ENCODE data around the gene GPC6.
A peak's percentile ranks its signal among the peaks of the same experiment; 100 is the strongest.

The GPC6 gene

GRCh38 chr13:94061301-94061700 is 834.7 kb downstream of the GPC6 start:
- no peak overlapping the region for H2BK5ac ChIP-seq (ENCODE audit: low read depth, low read length, poor library complexity, severe bottlenecking)
- WGBS, result 60% methylated on average over 1 of the region's 1 CpG
- no peaks in the 10 kb centered on the region for H3K36me3 ChIP-seq (ENCODE audit: control insufficient read depth in 1 of 2, insufficient read depth in 2 of 2, low read depth in 1 of 2, low read length in 2 of 2)
- DNase-seq, result peak; percentile 23
- no peak overlapping the region for H3K18ac ChIP-seq (ENCODE audit: low read depth in 1 of 2, low read length in 2 of 2)
- H3K9me3 ChIP-seq (ENCODE audit: control insufficient read depth, low read length), result no peaks in the 10 kb centered on the region
- H2BK120ac ChIP-seq (ENCODE audit: low read depth, low read length), result no peak overlapping the region
- no peak overlapping the region for H3K14ac ChIP-seq (ENCODE audit: low read length in 2 of 2)
- H2BK15ac ChIP-seq (ENCODE audit: low read depth, poor library complexity, severe bottlenecking), result no peak overlapping the region
- no peak overlapping the region for H2AK5ac ChIP-seq (ENCODE audit: low read length, severe bottlenecking)
- H4K91ac ChIP-seq (ENCODE audit: low read length), result no peak overlapping the region
- no peaks in the 10 kb centered on the region for H3K27me3 ChIP-seq (ENCODE audit: control insufficient read depth in 1 of 2, insufficient read depth in 1 of 2, low read length in 2 of 2)
- H3K4me1 ChIP-seq (ENCODE audit: control insufficient read depth, insufficient read depth, low read depth, low read length), result no peaks in the 10 kb centered on the region
- no peak overlapping the region for H3K9ac ChIP-seq (ENCODE audit: low read length)
- H3K4me2 ChIP-seq (ENCODE audit: low read length, poor library complexity, severe bottlenecking), result no peak overlapping the region
- no peak overlapping the region for H2BK12ac ChIP-seq (ENCODE audit: low read length in 2 of 2)
- H3K27ac ChIP-seq (ENCODE audit: low read length, poor library complexity, severe bottlenecking), result no peak overlapping the region
- no peak overlapping the region for H4K8ac ChIP-seq (ENCODE audit: low read length)
- no peaks in the 10 kb centered on the region for H3K79me1 ChIP-seq (replicated peaks; ENCODE audit: low read length, poor library complexity, severe bottlenecking)
- no peak overlapping the region for H3K4me3 ChIP-seq (ENCODE audit: insufficient read depth in 1 of 2, low read depth in 1 of 2, low read length in 2 of 2)
- no peak overlapping the region for H3K4ac ChIP-seq (ENCODE audit: low read depth in 1 of 2, low read length in 2 of 2)
- no peak overlapping the region for H2AFZ ChIP-seq (ENCODE audit: low read depth, low read length)
- no peak overlapping the region for H3K23ac ChIP-seq (ENCODE audit: low read length in 2 of 2)

GRCh38 chr13:94063096-94063495 is 836.5 kb downstream of the GPC6 start:
- no peak overlapping the region for H3K23ac ChIP-seq (ENCODE audit: low read length in 2 of 2)
- H2AK5ac ChIP-seq (ENCODE audit: low read length, severe bottlenecking), result no peak overlapping the region
- no peak overlapping the region for H2BK15ac ChIP-seq (ENCODE audit: low read depth, poor library complexity, severe bottlenecking)
- DNase-seq, result peak; percentile 18
- H3K18ac ChIP-seq (ENCODE audit: low read depth in 1 of 2, low read length in 2 of 2), result peak overlapping the region in 1 of 2 experiments; percentile 50
- no peak overlapping the region for H4K8ac ChIP-seq (ENCODE audit: low read length)
- H3K27me3 ChIP-seq (ENCODE audit: control insufficient read depth in 1 of 2, insufficient read depth in 1 of 2, low read length in 2 of 2), result no peaks in the 10 kb centered on the region
- no peak overlapping the region for H3K4ac ChIP-seq (ENCODE audit: low read depth in 1 of 2, low read length in 2 of 2)
- no peak overlapping the region for H2AFZ ChIP-seq (ENCODE audit: low read depth, low read length)
- no peaks in the 10 kb centered on the region for H3K36me3 ChIP-seq (ENCODE audit: control insufficient read depth in 1 of 2, insufficient read depth in 2 of 2, low read depth in 1 of 2, low read length in 2 of 2)
- no peak overlapping the region for H2BK120ac ChIP-seq (ENCODE audit: low read depth, low read length)
- H3K14ac ChIP-seq (ENCODE audit: low read length in 2 of 2), result no peak overlapping the region
- no peak overlapping the region for H2BK5ac ChIP-seq (ENCODE audit: low read depth, low read length, poor library complexity, severe bottlenecking)
- H3K4me2 ChIP-seq (ENCODE audit: low read length, poor library complexity, severe bottlenecking), result no peak overlapping the region
- no peak overlapping the region for H2BK12ac ChIP-seq (ENCODE audit: low read length in 2 of 2)
- peak overlapping the region; percentile 0 for H3K9ac ChIP-seq (ENCODE audit: low read length)
- H3K4me3 ChIP-seq (ENCODE audit: insufficient read depth in 1 of 2, low read depth in 1 of 2, low read length in 2 of 2), result no peak overlapping the region
- no peak overlapping the region for H4K91ac ChIP-seq (ENCODE audit: low read length)
- no peaks in the 10 kb centered on the region for H3K79me1 ChIP-seq (replicated peaks; ENCODE audit: low read length, poor library complexity, severe bottlenecking)
- no peaks in the 10 kb centered on the region for H3K9me3 ChIP-seq (ENCODE audit: control insufficient read depth, low read length)
- H3K27ac ChIP-seq (ENCODE audit: low read length, poor library complexity, severe bottlenecking), result no peak overlapping the region
- H3K4me1 ChIP-seq (ENCODE audit: control insufficient read depth, insufficient read depth, low read depth, low read length), result no peaks in the 10 kb centered on the region

- Histone ChIP-seq H3K14ac (ENCODE audit: low read length in 2 of 2) (no peak overlapping the region), H2BK12ac (ENCODE audit: low read length in 2 of 2) (no peak overlapping the region), H3K4ac (ENCODE audit: low read depth in 1 of 2, low read length in 2 of 2) (no peak overlapping the region), H4K8ac (ENCODE audit: low read length) (no peak overlapping the region), H3K23ac (ENCODE audit: low read length in 2 of 2) (no peak overlapping the region), H3K4me3 (ENCODE audit: insufficient read depth in 1 of 2, low read depth in 1 of 2, low read length in 2 of 2) (no peak overlapping the region), H2BK15ac (ENCODE audit: low read depth, poor library complexity, severe bottlenecking) (no peak overlapping the region), H3K27ac (ENCODE audit: low read length, poor library complexity, severe bottlenecking) (no peak overlapping the region), H3K36me3 (ENCODE audit: control insufficient read depth in 1 of 2, insufficient read depth in 2 of 2, low read depth in 1 of 2, low read length in 2 of 2) (no peaks in the 10 kb centered on the region), H3K9me3 (ENCODE audit: control insufficient read depth, low read length) (no peaks in the 10 kb centered on the region), H2BK120ac (ENCODE audit: low read depth, low read length) (no peak overlapping the region), H3K9ac (ENCODE audit: low read length) (no peak overlapping the region), H2AFZ (ENCODE audit: low read depth, low read length) (no peak overlapping the region), H3K4me1 (ENCODE audit: control insufficient read depth, insufficient read depth, low read depth, low read length) (no peaks in the 10 kb centered on the region), H3K4me2 (ENCODE audit: low read length, poor library complexity, severe bottlenecking) (no peak overlapping the region), H2AK5ac (ENCODE audit: low read length, severe bottlenecking) (no peak overlapping the region), H3K27me3 (ENCODE audit: control insufficient read depth in 1 of 2, insufficient read depth in 1 of 2, low read length in 2 of 2) (no peaks in the 10 kb centered on the region), H3K79me1 (replicated peaks; ENCODE audit: low read length, poor library complexity, severe bottlenecking) (no peaks in the 10 kb centered on the region), H3K18ac (ENCODE audit: low read depth in 1 of 2, low read length in 2 of 2) (no peak overlapping the region), H4K91ac (ENCODE audit: low read length) (no peak overlapping the region), H2BK5ac (ENCODE audit: low read depth, low read length, poor library complexity, severe bottlenecking) (no peak overlapping the region)
- no peak for DNase-seq
- 100% methylated on average over 1 of the region's 4 CpGs for WGBS
These were observed 837.2 kb downstream of the GPC6 start for GRCh38 chr13:94063848-94064247.

GRCh38 chr13:94065741-94066140 is 839.1 kb downstream of the GPC6 start:
- H3K18ac ChIP-seq (ENCODE audit: low read depth in 1 of 2, low read length in 2 of 2), result no peak overlapping the region
- H4K91ac ChIP-seq (ENCODE audit: low read length), result no peak overlapping the region
- no peak overlapping the region for H2BK15ac ChIP-seq (ENCODE audit: low read depth, poor library complexity, severe bottlenecking)
- DNase-seq, result peak; percentile 32
- no peaks in the 10 kb centered on the region for H3K27me3 ChIP-seq (ENCODE audit: control insufficient read depth in 1 of 2, insufficient read depth in 1 of 2, low read length in 2 of 2)
- H3K79me1 ChIP-seq (replicated peaks; ENCODE audit: low read length, poor library complexity, severe bottlenecking), result no peaks in the 10 kb centered on the region
- H3K27ac ChIP-seq (ENCODE audit: low read length, poor library complexity, severe bottlenecking), result no peak overlapping the region
- no peak overlapping the region for H4K8ac ChIP-seq (ENCODE audit: low read length)
- no peak overlapping the region for H2BK120ac ChIP-seq (ENCODE audit: low read depth, low read length)
- no peak overlapping the region for H2BK12ac ChIP-seq (ENCODE audit: low read length in 2 of 2)
- no peak overlapping the region for H3K4ac ChIP-seq (ENCODE audit: low read depth in 1 of 2, low read length in 2 of 2)
- no peak overlapping the region for H2AFZ ChIP-seq (ENCODE audit: low read depth, low read length)
- no peaks in the 10 kb centered on the region for H3K4me1 ChIP-seq (ENCODE audit: control insufficient read depth, insufficient read depth, low read depth, low read length)
- H2BK5ac ChIP-seq (ENCODE audit: low read depth, low read length, poor library complexity, severe bottlenecking), result no peak overlapping the region
- no peak overlapping the region for H3K9ac ChIP-seq (ENCODE audit: low read length)
- no peaks in the 10 kb centered on the region for H3K36me3 ChIP-seq (ENCODE audit: control insufficient read depth in 1 of 2, insufficient read depth in 2 of 2, low read depth in 1 of 2, low read length in 2 of 2)
- WGBS, result no CpG with 5 or more reads among the region's 1 CpG
- H2AK5ac ChIP-seq (ENCODE audit: low read length, severe bottlenecking), result no peak overlapping the region
- no peaks in the 10 kb centered on the region for H3K9me3 ChIP-seq (ENCODE audit: control insufficient read depth, low read length)
- H3K4me2 ChIP-seq (ENCODE audit: low read length, poor library complexity, severe bottlenecking), result no peak overlapping the region
- no peak overlapping the region for H3K23ac ChIP-seq (ENCODE audit: low read length in 2 of 2)
- H3K14ac ChIP-seq (ENCODE audit: low read length in 2 of 2), result no peak overlapping the region
- H3K4me3 ChIP-seq (ENCODE audit: insufficient read depth in 1 of 2, low read depth in 1 of 2, low read length in 2 of 2), result no peak overlapping the region

Measured in mesenchymal stem cell (in vitro differentiated cells and primary cell).